Measurements from ENCODE around the gene DKK1.

Gene DKK1, protein sequence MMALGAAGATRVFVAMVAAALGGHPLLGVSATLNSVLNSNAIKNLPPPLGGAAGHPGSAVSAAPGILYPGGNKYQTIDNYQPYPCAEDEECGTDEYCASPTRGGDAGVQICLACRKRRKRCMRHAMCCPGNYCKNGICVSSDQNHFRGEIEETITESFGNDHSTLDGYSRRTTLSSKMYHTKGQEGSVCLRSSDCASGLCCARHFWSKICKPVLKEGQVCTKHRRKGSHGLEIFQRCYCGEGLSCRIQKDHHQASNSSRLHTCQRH
- 0 reads per million in 2 donors for total RNA-seq

DNA sequence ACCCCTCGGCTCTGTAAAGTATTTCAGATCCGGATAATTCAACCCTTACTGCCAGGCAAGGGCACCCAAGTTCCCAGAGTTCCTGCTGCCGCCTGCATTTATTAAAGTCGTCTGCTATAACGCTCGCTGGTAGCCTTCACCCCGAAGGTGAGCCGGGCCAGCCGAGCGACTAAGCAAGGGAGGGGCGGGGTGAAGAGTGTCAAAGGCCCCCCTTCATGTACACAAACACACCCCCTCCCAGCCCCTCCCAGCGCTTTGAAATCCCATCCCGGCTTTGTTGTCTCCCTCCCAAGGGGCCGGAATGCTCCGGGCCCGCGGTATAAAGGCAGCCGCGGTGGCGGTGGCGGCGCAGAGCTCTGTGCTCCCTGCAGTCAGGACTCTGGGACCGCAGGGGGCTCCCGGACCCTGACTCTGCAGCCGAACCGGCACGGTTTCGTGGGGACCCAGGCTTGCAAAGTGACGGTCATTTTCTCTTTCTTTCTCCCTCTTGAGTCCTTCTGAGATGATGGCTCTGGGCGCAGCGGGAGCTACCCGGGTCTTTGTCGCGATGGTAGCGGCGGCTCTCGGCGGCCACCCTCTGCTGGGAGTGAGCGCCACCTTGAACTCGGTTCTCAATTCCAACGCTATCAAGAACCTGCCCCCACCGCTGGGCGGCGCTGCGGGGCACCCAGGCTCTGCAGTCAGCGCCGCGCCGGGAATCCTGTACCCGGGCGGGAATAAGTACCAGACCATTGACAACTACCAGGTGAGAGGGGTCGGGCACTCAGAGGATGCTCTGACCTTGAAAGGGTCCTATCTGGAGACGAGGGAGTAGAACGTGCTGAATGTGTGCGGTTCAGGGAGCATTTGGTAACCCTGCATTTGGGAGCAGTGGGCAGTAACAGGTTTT, at the start of gene DKK1:
DKK1 (plus strand) TSS at position 349 of the 889 bp plus-strand sequence; CDS start at position 503, 154 bp downstream.
- no peak for DNase-seq

DNA sequence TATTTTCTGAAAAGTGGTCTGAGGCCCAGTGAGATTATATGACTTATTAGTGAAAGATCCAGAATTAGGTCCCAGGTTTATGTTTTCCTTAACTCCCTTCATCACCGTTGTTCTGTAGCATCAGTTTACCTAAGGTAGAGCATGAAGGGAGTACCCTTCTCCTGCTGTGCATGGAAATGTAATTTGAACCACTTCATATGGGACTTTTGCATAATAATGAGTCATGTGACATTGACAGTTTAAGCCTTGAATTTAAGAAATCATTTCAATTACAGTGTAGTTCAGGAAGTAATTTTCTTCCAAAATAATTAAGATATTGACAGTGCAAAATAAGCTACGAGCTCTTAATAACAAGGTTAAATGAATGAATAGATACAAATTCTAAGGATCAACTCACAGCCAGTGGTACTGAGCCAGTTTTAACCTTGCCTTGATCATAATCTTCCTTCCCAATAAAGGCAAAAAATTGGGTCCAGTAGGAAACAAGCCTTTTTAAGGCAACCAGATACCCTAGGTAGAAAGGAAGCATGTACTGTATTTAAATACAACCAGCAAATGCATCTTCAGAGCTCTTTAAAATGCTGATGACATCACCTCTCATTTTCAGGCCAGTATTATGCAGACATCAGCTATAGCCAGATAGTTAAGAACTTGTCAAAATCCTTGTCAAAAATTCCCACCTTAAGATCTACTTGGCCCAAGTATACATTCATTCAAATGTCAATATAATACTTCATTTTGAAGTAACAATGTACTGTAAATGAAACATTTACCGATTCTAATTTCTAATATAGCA, 48.8 kb upstream of the DKK1 start:
- no peak for DNase-seq

DNA sequence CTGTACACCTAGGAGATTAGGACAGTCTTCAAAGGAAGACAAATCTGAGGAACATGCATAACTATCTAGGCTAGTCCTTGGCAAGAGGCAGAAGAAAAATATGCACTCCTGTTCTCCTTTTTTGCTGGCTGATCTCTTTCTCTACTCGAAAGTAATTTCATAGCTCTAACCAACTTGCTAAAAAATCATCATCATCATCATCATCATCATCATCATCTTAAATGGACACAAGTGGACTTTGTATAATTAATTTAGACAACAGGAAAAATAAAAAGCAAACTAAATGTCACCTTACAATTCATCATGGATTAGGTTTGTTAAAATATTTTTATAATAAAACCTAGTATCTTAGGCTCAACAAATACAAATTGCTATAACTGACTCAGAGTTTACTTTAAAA, 47.2 kb upstream of the DKK1 start:
- no peak for DNase-seq

DNA sequence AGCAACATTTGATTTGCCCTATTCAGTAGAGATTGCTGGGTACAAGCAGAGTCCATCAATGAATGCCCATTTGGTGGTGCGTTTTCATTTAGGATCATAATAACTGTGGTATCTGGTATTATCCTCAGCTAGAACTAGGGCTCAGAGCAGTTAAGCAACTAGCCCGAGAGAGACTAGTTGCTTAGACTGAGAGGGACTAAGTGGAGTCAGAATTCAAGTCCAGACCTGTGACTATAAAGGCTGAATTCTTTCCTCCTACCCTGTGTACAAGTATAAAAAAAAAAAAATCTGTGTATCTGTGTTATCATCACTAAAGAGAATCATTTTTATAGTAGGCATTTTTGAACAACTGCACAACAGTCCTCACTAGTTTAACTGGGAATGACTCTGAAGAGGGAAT, 45.3 kb upstream of the DKK1 start:
- DNase-seq = no peak

DNA sequence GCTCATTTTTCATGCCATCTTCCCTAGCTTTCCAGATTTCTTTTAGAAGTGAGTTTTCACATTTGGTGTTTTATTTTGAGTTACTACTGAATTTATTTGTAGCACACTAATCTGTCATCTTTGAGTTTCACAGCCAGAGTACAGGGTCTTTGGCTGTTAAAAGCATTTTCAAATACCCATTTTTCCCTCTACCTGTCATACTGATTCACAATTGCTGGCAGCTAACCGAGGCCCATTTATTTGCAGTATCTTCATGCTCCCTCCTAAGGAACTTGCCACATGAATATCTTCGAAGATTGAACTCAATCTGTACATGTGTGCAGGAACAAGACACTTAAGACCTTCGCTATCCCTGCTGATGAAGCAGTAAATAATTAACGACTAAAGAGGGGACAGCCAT, 44.8 kb upstream of the DKK1 start:
- DNase-seq = no peak

DNA sequence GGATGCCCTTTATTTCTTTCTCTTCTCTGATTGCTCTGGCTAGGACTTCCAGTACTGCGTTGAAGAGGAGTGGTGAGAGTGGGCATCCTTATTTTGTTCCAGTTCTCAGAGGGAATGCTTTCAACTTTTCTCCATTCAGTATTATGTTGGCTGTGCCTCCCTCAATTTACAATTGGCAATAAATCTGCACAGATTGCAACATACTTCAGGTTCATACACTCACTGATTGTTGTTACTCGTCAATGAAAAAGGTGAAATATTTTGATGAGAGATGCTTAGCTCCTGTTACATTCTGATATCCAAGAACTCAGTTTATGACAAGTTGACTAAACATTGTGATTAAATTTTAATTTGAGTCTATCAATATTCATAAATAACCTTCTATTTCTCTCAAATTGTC, 37.9 kb upstream of the DKK1 start:
- DNase-seq = no peak

DNA sequence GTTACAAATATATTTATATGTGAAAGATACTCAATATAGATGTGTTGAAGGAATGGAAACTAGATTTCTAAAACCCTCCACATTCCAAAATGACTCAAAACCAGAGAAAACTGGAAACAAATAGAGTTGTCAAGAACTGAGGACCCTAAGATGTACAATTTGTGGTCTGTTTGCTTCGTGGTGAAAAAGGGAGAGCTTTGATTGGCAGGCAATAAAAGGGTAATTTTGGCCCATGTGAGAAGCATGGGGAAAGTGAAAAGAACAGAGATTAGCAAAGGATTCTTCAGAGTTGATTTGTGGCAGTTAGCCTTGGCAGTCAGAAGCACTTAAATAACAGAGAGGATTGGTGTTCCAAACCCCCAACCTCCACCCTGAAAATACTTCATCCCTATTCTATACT, 37.1 kb upstream of the DKK1 start:
- DNase-seq = no peak

DNA sequence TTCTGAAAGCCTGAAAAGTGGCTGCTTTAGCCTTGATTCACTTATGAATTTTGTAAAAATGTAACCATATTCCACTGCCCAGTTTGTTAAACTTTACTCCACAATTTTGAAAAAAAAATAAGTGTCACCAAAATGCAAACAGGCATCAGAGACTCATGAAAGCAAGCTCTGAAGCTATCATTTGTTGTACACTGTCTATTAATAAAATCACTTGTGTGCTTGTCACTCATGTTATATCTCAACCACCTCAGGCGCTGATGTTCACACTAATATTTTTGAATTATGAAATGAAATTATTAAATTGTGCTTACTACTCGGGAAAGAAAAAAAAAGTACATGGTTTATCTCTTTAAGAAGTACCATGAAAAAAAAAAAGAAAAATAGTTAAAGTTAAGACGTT, 34.5 kb upstream of the DKK1 start:
- DNase-seq = no peak

DNA sequence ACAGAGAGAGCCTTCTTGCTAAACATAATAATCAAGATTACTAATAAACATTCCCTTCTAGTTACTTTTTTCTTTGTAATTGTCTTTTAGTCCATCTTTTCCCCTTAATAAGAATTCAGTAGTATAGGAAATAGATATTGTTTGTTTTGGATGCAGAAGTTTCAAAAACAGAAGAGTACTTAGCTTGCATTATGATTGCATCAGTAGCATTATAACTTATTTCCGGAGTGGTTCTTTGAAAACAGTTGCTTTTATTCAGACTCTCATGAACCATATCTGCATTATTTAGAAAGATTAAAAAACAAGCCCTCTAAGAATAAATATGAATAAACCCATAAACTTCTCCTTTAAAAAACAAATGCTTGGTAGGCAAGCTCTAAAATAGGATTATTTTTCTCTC, 34.0 kb upstream of the DKK1 start:
- DNase-seq = no peak

DNA sequence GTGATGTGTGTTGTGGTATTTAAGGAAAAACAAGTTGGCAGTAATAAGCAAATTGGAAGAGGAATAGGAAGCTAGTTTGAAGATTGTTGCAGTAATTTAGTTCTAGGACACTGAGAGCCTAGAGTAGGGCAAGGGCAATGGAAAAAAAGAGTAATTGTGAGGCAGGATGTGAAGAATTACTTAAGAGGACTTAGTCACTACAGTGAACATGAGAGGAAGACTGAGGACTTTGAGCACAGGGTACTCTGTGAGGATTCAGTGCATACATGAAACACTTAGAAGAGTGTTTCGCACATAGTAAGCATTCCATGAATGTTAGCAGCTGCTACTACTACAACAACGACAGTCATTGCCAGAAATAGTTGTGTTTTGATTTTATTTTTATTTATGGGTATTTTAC, 30.9 kb upstream of the DKK1 start:
- no peak for DNase-seq

DNA sequence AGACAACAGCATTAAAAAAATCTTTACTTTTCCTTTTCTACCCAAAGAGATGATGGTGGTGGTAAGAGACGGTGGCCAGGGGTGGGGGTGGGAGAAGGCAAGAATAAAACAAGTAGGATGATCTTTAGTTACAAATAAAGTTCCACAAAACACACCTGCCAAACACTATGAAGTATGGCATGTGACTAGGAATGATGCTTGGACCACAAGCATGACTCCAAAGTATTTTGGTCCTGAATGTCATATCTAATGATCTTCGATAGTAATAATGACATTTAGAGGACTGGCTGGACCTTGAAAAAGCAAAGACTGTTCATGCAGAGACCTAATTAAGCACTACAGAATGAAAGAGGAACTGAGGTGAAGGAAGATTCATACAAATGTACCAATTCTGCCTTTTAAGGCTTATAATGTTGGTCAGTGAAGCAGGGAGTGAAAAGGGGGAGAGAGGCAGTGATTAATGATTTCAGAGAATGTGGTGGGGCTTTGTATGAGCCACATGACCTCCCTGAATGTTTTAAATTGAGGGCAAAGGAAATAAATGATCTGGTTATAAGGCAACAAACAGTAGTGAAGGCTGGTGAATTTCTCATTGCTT, 29.6 kb upstream of the DKK1 start:
- DNase-seq = no peak

DNA sequence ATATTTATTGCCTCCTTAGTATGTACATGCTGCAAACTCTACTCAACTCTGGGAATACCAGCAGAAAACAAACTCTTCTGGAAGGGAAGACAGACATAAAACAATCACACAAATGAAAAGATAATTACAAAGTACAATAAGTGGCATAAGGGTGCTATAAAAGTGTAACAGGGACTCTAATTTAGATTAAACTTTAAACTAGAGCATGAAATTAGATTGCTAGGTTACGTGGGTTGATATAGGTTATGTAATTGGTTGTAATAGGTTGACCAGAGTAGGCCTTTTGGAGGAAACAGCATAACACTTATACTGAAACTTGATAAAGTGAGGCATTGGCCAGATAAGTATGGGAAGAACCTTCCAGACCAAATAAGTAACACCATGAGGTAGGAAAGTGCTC, 26.2 kb upstream of the DKK1 start:
- DNase-seq = no peak

DNA sequence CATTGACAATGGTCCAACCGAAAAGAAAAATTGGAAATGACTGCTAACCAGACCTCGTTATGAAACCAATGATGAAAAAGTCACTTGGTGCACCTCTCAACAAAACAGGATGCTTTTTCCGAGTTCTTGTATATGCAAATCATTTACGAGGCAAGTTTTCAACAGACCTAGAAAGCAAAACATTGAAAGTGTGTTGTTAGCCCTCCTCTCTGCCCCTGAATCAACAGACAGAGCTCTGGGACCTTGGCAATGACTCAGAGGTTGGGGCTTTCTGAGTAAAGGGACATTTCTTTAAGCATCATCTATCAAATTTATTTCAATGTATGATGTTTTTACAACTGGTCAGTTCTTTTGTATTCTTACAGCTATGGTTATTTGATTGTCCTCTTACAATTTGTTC, 16.3 kb upstream of the DKK1 start:
- DNase-seq = no peak

DNA sequence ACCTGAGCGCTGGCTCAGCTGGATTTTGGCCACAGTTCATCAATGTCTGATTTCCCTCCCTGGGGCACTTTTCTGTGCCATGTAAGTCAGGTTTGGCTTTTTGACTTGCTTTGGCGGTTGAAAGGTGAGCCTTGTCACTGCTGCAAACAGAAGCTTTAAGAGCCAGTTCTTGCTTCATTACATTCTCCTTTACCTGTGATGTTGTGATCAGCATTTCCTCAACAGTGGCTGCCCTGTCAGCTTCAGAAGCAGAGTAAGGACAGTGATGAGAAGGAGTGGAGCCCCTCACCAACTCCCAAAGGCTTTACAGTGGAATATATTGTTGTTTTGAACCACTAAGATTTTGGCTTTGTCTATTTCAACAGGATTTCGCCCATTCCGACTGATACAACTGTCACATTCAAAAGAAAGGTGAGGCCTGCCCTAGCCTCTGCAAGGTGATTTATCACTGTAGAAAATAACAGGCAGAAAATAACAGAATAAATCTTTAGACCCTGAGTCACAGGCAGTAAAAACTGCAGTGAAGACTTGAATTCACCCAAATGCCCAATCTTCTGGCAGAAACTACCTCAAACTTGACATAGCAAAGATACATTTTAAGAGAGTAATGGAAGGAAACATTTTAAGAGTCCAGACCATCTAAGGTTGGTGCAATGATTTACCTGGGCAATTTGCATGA, 13.3 kb upstream of the DKK1 start:
- no peak for DNase-seq

DNA sequence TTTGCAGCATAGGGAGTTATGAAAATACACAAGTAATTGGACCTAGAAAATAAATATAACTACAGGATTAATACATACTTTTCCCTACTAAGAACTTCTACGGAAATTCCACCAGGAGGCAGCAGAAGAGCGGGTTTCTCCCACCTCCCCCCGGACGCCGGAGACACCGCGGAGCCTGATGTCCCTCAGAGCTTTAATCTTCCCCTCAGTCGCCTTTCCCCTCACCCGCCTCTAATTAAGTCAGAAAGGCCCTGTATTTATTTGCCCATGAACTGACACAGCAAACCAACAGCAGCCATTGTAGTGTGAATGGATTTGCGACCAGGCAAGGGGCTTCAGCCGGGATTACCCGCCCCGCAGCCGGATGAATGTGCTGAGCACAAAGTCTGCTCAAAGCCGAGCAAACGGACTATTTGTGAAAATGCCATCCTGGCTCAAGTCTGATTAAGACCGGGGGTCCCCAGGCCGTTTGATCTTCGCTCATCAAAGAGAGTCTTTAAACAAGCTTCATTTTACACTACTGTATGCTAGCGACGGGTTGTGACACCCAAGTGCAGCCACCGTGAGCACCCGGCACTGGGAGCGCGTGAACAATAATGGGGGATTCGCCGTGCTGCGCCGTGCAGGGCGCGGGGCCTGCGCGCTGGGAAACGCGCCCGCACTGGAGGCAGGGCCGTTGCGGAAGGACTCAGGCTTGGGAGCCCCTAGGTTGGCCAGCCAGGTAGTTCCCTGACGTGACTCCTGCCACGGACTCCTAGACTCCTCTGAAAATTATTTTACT, 5.6 kb upstream of the DKK1 start:
- DNase-seq = no peak

DNA sequence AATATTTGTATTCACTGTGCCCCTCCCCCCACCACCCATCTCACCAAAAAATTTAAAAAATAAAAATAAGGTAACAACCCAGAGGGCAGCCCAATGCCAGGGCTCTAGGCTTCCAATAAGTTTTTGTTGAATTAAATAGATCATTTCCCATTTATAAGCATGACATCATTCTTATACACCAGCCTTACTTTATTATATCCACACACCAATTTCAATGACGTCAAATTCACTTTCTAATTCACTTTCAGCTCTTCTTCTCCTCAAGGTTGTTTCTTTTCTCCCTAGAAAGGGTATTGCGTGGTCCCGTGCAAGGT, 1.2 kb upstream of the DKK1 start:
- no peak for DNase-seq

DNA sequence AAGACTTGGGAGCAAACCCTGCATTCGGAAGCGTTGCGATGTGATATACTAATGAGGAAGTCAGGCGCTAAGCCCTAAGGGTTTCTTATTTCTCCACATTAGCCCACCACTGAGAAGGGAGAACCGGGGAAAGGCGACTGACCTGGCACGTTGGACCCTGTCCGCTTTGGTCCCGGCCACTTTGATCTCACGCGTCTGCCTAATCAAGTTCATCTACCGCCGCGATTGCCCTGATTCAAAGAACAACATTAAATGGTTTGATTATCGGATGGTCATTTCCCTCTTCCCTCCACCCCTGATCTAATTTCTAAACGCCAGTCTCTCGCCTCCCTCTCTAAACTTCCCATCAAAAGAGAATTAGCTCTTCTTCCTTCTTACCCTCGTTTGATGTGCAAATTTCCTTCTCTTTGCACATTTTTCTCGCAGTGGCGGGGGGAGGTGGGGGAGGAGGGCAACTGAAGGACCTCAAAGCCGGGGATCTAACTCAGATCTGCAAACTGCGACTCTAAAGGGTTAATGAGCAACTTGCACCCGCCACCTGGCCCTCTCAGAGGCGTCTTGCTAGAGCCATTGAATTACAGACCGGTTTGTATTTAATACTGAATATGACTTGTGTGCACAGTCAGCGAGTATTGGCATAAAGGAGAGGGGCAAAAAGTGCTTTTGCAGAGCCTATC, 687 bp upstream of the DKK1 start:
- no peak for DNase-seq

DNA sequence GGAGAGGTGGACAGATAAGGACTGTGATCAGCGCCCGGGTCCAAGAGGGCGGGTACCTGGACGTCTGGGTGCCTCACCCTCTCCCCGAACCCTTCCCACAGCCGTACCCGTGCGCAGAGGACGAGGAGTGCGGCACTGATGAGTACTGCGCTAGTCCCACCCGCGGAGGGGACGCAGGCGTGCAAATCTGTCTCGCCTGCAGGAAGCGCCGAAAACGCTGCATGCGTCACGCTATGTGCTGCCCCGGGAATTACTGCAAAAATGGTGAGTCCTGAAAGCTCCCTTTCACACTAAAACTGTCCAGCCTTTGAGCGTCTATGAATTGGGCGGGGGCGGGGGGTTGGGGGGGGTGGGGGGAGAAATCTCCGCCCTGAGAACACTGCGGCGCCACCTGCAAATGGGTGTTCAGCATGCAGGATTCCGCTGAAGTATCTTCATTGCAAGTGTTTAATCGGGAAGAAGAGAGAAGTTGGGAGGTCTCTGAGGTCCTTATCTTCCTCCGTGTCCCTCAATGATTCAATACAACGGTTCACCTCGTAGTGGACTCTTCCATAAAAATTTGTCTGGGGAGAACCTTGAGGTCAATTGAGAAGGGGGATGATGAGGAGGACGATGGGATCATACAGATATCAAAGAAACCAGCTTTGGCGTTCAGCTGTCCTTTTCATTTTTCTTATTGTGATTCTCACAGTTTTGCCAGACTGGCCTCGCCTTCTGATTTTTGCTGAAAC, 906 bp downstream of the DKK1 start:
- no peak for DNase-seq

DNA sequence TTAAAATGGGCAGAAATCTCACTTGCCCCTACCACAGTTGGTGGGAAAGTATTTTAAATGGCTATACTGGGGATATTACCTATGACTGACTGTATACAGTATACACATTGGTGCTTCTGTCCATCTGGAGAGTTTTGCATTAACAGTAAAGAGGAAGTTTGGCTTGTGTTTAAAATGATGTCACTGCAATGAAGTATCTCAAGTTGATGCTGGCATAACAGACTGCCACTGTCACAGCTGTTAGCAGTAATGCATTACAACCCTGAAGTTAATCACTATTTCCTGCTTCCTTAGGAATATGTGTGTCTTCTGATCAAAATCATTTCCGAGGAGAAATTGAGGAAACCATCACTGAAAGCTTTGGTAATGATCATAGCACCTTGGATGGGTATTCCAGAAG, 1.9 kb downstream of the DKK1 start:
- no peak for DNase-seq

DNA sequence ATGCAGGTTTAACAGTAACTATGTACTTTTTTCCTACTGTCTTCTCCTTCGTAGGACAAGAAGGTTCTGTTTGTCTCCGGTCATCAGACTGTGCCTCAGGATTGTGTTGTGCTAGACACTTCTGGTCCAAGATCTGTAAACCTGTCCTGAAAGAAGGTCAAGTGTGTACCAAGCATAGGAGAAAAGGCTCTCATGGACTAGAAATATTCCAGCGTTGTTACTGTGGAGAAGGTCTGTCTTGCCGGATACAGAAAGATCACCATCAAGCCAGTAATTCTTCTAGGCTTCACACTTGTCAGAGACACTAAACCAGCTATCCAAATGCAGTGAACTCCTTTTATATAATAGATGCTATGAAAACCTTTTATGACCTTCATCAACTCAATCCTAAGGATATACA, 2.4 kb downstream of the DKK1 start:
- DNase-seq = no peak

All from T-helper 9 cell (primary cell).